ENCODE results near the gene CDC20. TPM values are rescaled to one million over a fixed set of nuclear protein-coding genes. Genes with fewer than 3 reads are reported as not detected.

The CDC20 gene
- total and polyA plus RNA-seq, 2 donors (not counting 1 experiment from before 2014, with no cell fraction given): 1.1 to 1.5 TPM

- H3K27ac Mint-ChIP-seq: no peak overlapping the region
- no peaks in the 10 kb centered on the region for H3K9me3 ChIP-seq (ENCODE audit: control extremely low read depth in 1 of 3, control insufficient read depth in 2 of 3, insufficient read depth in 1 of 3, low read length in 2 of 3)
- H3K27me3 ChIP-seq (replicated peaks in 1 of 4; ENCODE audit: control extremely low read depth in 1 of 4, control insufficient read depth in 3 of 4, insufficient read depth in 4 of 4, low read length in 3 of 4): no peaks in the 10 kb centered on the region
- H3K4me1 Mint-ChIP-seq: peaks cover 2% of the 10 kb centered on the region
- peaks cover 48% of the 10 kb centered on the region for H3K79me2 ChIP-seq (ENCODE audit: control insufficient read depth, insufficient read depth, low read length)
- POLR2A ChIA-PET: interaction anchor here (0.6 kb wide), 1 partner anchor 245 kb away, joined by 3 read pairs; no protein-coding TSS in a partner anchor
- intact Hi-C loops (cut with micrococcal nuclease): no loop called here
- H4K20me1 ChIP-seq (ENCODE audit: control insufficient read depth, insufficient read depth, low read length, poor library complexity, severe bottlenecking): peaks cover 26% of the 10 kb centered on the region
- no peaks in the 10 kb centered on the region for H3K27me3 Mint-ChIP-seq
- H3K4me3 Mint-ChIP-seq: no peak overlapping the region
- ATAC-seq (ENCODE audit: low read depth): no peak
- no peak for DNase-seq
- H2AFZ ChIP-seq (ENCODE audit: insufficient read depth, low read depth, low read length, poor library complexity, severe bottlenecking): no peak overlapping the region
- no peak overlapping the region for H3K4me2 ChIP-seq (replicated peaks; ENCODE audit: low read depth, low read length, poor library complexity, severe bottlenecking)
- H3K9me3 Mint-ChIP-seq (ENCODE audit: insufficient read depth): no peaks in the 10 kb centered on the region
- H3K4me1 ChIP-seq (ENCODE audit: control insufficient read depth in 2 of 2, insufficient read depth in 2 of 2, low read length in 2 of 2): no peaks in the 10 kb centered on the region
- CTCF ChIA-PET: no interaction called here
- no peak overlapping the region for H3K9ac ChIP-seq (ENCODE audit: low read length)
- H3K4me3 ChIP-seq (ENCODE audit: control extremely low read depth in 1 of 5, extremely low read depth in 1 of 5, insufficient read depth in 1 of 5, low read depth in 2 of 5, low read length in 4 of 5): no peak overlapping the region
- H3K36me3 ChIP-seq (replicated peaks in 1 of 2; ENCODE audit: control extremely low read depth in 1 of 2, control insufficient read depth in 1 of 2, extremely low read depth in 1 of 2, insufficient read depth in 2 of 2, low read length in 1 of 2): peaks cover 3 to 47% of the 10 kb centered on the region in 2 experiments
- WGBS (ENCODE audit: insufficient coverage): 97% methylated on average over 5 of the region's 6 CpGs
- H3K27ac ChIP-seq (ENCODE audit: low read length in 2 of 2): no peak overlapping the region
- no peak for TF ChIP-seq EZH2 (IDR thresholded peaks at IDR 0.05; ENCODE audit: borderline replicate concordance, insufficient read depth, low read depth, low read length, poor library complexity, severe bottlenecking)
- TF ChIP-seq CTCF (IDR thresholded peaks at IDR 0.05): no peak
Observed at GRCh38 chr1:43402089-43402865, 43.5 kb downstream of the CDC20 start.

GRCh38 chr1:43404353-43404752 lies 45.6 kb downstream of the CDC20 start:
- TF ChIP-seq CTCF (IDR thresholded peaks at IDR 0.05): no peak
- TF ChIP-seq EZH2 (IDR thresholded peaks at IDR 0.05; ENCODE audit: borderline replicate concordance, insufficient read depth, low read depth, low read length, poor library complexity, severe bottlenecking): no peak
- no peaks in the 10 kb centered on the region for H3K27me3 ChIP-seq (replicated peaks in 1 of 4; ENCODE audit: control extremely low read depth in 1 of 4, control insufficient read depth in 3 of 4, insufficient read depth in 4 of 4, low read length in 3 of 4)
- no peaks in the 10 kb centered on the region for H3K9me3 ChIP-seq (ENCODE audit: control extremely low read depth in 1 of 3, control insufficient read depth in 2 of 3, insufficient read depth in 1 of 3, low read length in 2 of 3)
- Mint-ChIP-seq H3K4me3 (no peak overlapping the region), H3K27ac (no peak overlapping the region), H3K9me3 (ENCODE audit: insufficient read depth) (no peaks in the 10 kb centered on the region), H3K27me3 (no peaks in the 10 kb centered on the region), H3K4me1 (no peaks in the 10 kb centered on the region)
- H4K20me1 ChIP-seq (ENCODE audit: control insufficient read depth, insufficient read depth, low read length, poor library complexity, severe bottlenecking): peaks cover 22% of the 10 kb centered on the region
- no peak overlapping the region for H2AFZ ChIP-seq (ENCODE audit: insufficient read depth, low read depth, low read length, poor library complexity, severe bottlenecking)
- ATAC-seq (ENCODE audit: low read depth) (no peak), DNase-seq (no peak)
- H3K4me2 ChIP-seq (replicated peaks; ENCODE audit: low read depth, low read length, poor library complexity, severe bottlenecking): no peak overlapping the region
- intact Hi-C loops (cut with micrococcal nuclease): no loop called here
- H3K9ac ChIP-seq (ENCODE audit: low read length): no peak overlapping the region
- peaks cover 3 to 62% of the 10 kb centered on the region in 2 experiments for H3K36me3 ChIP-seq (replicated peaks in 1 of 2; ENCODE audit: control extremely low read depth in 1 of 2, control insufficient read depth in 1 of 2, extremely low read depth in 1 of 2, insufficient read depth in 2 of 2, low read length in 1 of 2)
- H3K27ac ChIP-seq (ENCODE audit: low read length in 2 of 2): no peak overlapping the region
- H3K79me2 ChIP-seq (ENCODE audit: control insufficient read depth, insufficient read depth, low read length): peaks cover 43% of the 10 kb centered on the region
- no peak overlapping the region for H3K4me3 ChIP-seq (ENCODE audit: control extremely low read depth in 1 of 5, extremely low read depth in 1 of 5, insufficient read depth in 1 of 5, low read depth in 2 of 5, low read length in 4 of 5)
- ChIA-PET POLR2A (no interaction called here), CTCF (interaction anchor here (1.6 kb wide), 1 partner anchor 177 kb away, joined by 4 read pairs; no protein-coding TSS in a partner anchor)
- H3K4me1 ChIP-seq (ENCODE audit: control insufficient read depth in 2 of 2, insufficient read depth in 2 of 2, low read length in 2 of 2): no peaks in the 10 kb centered on the region
- 97% methylated on average over 5 of the region's 6 CpGs for WGBS (ENCODE audit: insufficient coverage)
